Gastroesophageal sphincter (tissue), 3 donors: ENCODE measurements around the gene SLC39A2.

Source experiments
- CTCF ChIP-seq, 4 experiments: fragments of 200-600 bp in 2 of 4; fragments of 450-650 bp in 2 of 4; sonication (generic) in 1 of 4; IDR thresholded peaks; one replicate each; pipeline ENCODE4 v1.5.1; 2017 to 2019; ENCODE audit warnings: antibody characterized with exemption in 4 of 4, mild to moderate bottlenecking in 2 of 4, moderate library complexity in 2 of 4
- EP300 ChIP-seq: sonication (generic); formaldehyde crosslinking; IDR thresholded peaks from one replicate; pipeline ENCODE4 v1.6.1; 2017; ENCODE audit warnings: antibody characterized with exemption, mild to moderate bottlenecking
- POLR2A ChIP-seq, 2 donors: fragments of 450-650 bp; IDR thresholded peaks; one replicate each; pipeline ENCODE4 v1.6.1; 2017; ENCODE audit warnings: antibody characterized with exemption in 2 of 2, mild to moderate bottlenecking in 2 of 2, moderate library complexity in 1 of 2
- POLR2AphosphoS5 ChIP-seq: sonication (generic); formaldehyde crosslinking; IDR thresholded peaks from one replicate; pipeline ENCODE4 v1.6.1; 2017; ENCODE audit warnings: antibody characterized with exemption

GRCh38 chr14:21032326-21033132 is 33.4 kb downstream of the SLC39A2 start:
- TF ChIP-seq CTCF (IDR thresholded peaks at IDR 0.05) (no peak), EP300 (no peak), POLR2A (IDR thresholded peaks at IDR 0.05) (no peak), POLR2AphosphoS5 (no peak)
